Metanephros (tissue), 2 donors: ENCODE measurements around the gene CNOT6L. TPM values are rescaled to one million over a fixed set of nuclear protein-coding genes. Genes with fewer than 3 reads are reported as not detected.

Experiments used
- small RNA-seq: library from RNA; depleted of rRNA; stranded (forward); fragments of <200 nt; gene quantifications from one replicate; pipeline ENCODE3, GENCODE V24; 2014; ENCODE audit warnings: low replicate concordance
- total RNA-seq: library from RNA; depleted of rRNA; stranded (reverse); fragments of >200 nt; gene quantifications from one replicate; pipeline ENCODE4 v1.2.3, GENCODE V29; 2014

Gene CNOT6L
- 39.4 TPM for total RNA-seq

GRCh38 chr4:77818602-77819403 lies at the start of gene CNOT6L:
Gene CNOT6L (minus strand): TSS chr4:77819368. CDS start chr4:77819308, 60 bp downstream.

GRCh38 chr4:77862478-77863216 lies 43.5 kb upstream of the CNOT6L start, which contains the start of gene MRPL1:
Gene MRPL1 (plus strand): TSS chr4:77862830. CDS start chr4:77862849, 19 bp downstream.

Small RNA genes lying within 50 kb of the gene (small RNA-seq; reads per million reads assigned to genes)
- gene AC112225.1 (not detected), gene RF00612 (not detected)

Other genes with a start within 250 kb of the CNOT6L start
- 0.58 TPM for gene CXCL13, start 213.5 kb downstream of the CNOT6L start, total RNA-seq
- 26.3 TPM for gene MRPL1, start 43.5 kb upstream of the CNOT6L start, total RNA-seq
- gene FRAS1, start 238.0 kb upstream of the CNOT6L start, total RNA-seq = 125 TPM